Measurements from ENCODE around the gene TMSB15C. TPM values are rescaled to one million over a fixed set of nuclear protein-coding genes. Genes with fewer than 3 reads are reported as not detected.
"Not testable (repeated sequence)": the region's sequence is repeated elsewhere in the genome, so short reads cannot be mapped to it uniquely, and the experiment has no call there.

TMSB15C gene
- total RNA-seq (1 to 10 TPM in 2 of 9 donors, under 1 TPM in 7; 0.29 to 6.8 (median 0.42) TPM), polyA plus RNA-seq (under 1 TPM; 0.30 to 0.90 (median 0.64) TPM)
- long read RNA-seq, donor 1, partial matches to known transcripts: 0 of 3 reads
- long read RNA-seq, donor 1, other reads (novel, unspliced or antisense): 0 of 3 reads
- long read RNA-seq, donor 2, partial matches to known transcripts: 0 of 3 reads
- long read RNA-seq, donor 2, other reads (novel, unspliced or antisense): 0 of 3 reads
- long read RNA-seq, donor 3: 0 reads
- long read RNA-seq, donor 4: 0 reads
- long read RNA-seq, donor 5: 0 reads
- long read RNA-seq, donor 6: 0 reads
- long read RNA-seq, donor 7, partial matches to known transcripts: 0 of 1 reads
- long read RNA-seq, donor 7, other reads (novel, unspliced or antisense): 0 of 1 reads
- long read RNA-seq, donor 8, transcript TMSB15B-207 (3 exons, 947 nt): major isoform, 7 of 8 reads
- long read RNA-seq, donor 8, partial matches to known transcripts: 0 of 8 reads
- long read RNA-seq, donor 8, other reads (novel, unspliced or antisense): 0 of 8 reads
- long read RNA-seq, donor 9, partial matches to known transcripts: 0 of 2 reads
- long read RNA-seq, donor 9, other reads (novel, unspliced or antisense): 0 of 2 reads
- long read RNA-seq, donor 10: 0 reads

GRCh38 chrX:104075778-104076445 lies at the start of gene TMSB15C:
TSS of gene TMSB15C (minus strand) at chrX:104076236.
- H3K27ac ChIP-seq; H3K9me3 ChIP-seq (replicated peaks in 1 of 3); DNase-seq; H3K4me1 ChIP-seq (replicated peaks in 1 of 2); H3K4me3 ChIP-seq; intact Hi-C loops (cut with DNase I); H3K36me3 ChIP-seq (replicated peaks in 1 of 2); H3K27me3 ChIP-seq: not testable (repeated sequence)
- WGBS, 4 donors: no CpG with 5 or more reads among the region's 46 CpGs

GRCh38 chrX:104122829-104123228 lies 46.8 kb upstream of the TMSB15C start:
- no peak for DNase-seq
- intact Hi-C loops (cut with DNase I): no loop called here
- Histone ChIP-seq H3K9me3 (replicated peaks in 1 of 3) (no peaks in the 10 kb centered on the region), H3K4me1 (replicated peaks in 1 of 2) (no peaks in the 10 kb centered on the region), H3K4me3 (no peak overlapping the region), H3K27ac (no peak overlapping the region), H3K27me3 (no peaks in the 10 kb centered on the region), H3K36me3 (replicated peaks in 1 of 2) (no peaks in the 10 kb centered on the region)
- TF ChIP-seq POLR2A (IDR thresholded peaks at IDR 0.05) (no peak), CTCF (IDR thresholded peaks at IDR 0.05) (no peak)
- 68 to 80% (median 71%) methylated on average over 5 of the region's 5 CpGs for WGBS, 4 donors

GRCh38 chrX:104118765-104119164 lies 42.7 kb upstream of the TMSB15C start:
- TF ChIP-seq POLR2A (IDR thresholded peaks at IDR 0.05) (no peak), CTCF (IDR thresholded peaks at IDR 0.05) (no peak)
- intact Hi-C loops (cut with DNase I): no loop called here

GRCh38 chrX:104117759-104118158 lies 41.7 kb upstream of the TMSB15C start:
- H3K4me1 ChIP-seq (replicated peaks in 1 of 2): no peaks in the 10 kb centered on the region
- H3K9me3 ChIP-seq (replicated peaks in 1 of 3): no peaks in the 10 kb centered on the region
- no peak for DNase-seq
- H3K36me3 ChIP-seq (replicated peaks in 1 of 2): no peaks in the 10 kb centered on the region
- peaks cover 12% of the 10 kb centered on the region for H3K27me3 ChIP-seq
- TF ChIP-seq CTCF (IDR thresholded peaks at IDR 0.05) (no peak), POLR2A (IDR thresholded peaks at IDR 0.05) (no peak)
- intact Hi-C loops (cut with DNase I): no loop called here
- no peak overlapping the region for H3K4me3 ChIP-seq
- H3K27ac ChIP-seq: no peak overlapping the region

More at GRCh38 chrX:104118765-104119164, 42.7 kb upstream of the TMSB15C start:
- Histone ChIP-seq H3K27ac (no peak overlapping the region), H3K27me3 (peaks cover 12% of the 10 kb centered on the region), H3K4me1 (replicated peaks in 1 of 2) (no peaks in the 10 kb centered on the region), H3K4me3 (no peak overlapping the region), H3K9me3 (replicated peaks in 1 of 3) (no peaks in the 10 kb centered on the region), H3K36me3 (replicated peaks in 1 of 2) (no peaks in the 10 kb centered on the region)
- 72 to 93% (median 85%) methylated on average over 1 of the region's 1 CpG for WGBS, 4 donors
- no peak for DNase-seq

Measured in adrenal gland (tissue), 19 donors.